Stimulated activated CD4-positive, alpha-beta T cell treated with anti-CD3 and anti-CD28 coated beads, Interleukin-4, amount 100 ng/mL, for 4 hours (primary cell): Measurements from ENCODE around the gene COL4A4.
A peak's percentile ranks its signal among the peaks of the same experiment; 100 is the strongest.
"Not testable (repeated sequence)": the region's sequence is repeated elsewhere in the genome, so short reads cannot be mapped to it uniquely, and the experiment has no call there.

Experiments
- DNase-seq, 2 experiments: peaks; one replicate each; pipeline ENCODE4 v3.0.0-alpha.2; 2020

COL4A4 gene

DNA sequence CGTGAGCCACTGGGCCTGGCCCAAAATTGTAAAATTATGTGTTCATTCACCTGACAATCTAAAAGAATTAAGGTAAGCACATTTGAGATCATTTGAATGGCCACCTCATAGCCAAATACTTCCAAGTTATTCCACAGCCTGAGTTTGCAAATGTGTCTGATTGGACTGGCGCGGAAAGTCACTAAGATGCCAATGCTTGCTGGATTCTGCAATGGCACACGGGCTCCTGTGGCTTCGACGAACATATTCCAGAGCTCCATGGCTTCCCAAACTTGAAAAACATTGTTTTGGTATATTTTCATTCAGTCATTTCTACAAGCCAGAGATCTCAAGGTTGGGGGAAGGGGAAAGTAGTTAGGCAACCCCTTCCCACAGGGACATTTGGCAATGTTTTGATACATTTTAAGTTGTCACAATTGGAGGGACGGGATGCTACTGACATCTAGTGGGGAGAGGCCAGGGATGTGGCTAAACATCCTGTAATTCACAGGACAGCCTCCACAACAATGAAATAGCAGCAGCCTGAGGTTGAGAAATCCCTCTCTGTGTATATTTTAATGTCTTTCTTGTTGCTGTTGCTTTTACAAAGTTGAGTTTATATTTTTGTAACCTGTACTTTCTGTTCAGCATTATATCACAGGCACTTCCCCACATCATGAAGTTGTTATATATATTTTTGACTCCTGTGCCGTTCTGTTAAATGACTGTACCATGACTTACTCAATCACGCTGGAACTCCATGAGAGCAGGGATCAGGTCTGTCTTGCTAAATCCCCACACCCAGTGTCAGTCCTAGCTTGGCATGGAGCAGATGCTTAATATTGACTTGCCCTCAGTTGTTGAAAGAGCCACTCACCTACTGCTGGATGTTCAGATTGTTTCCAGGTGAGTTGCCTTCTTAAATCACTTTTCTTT, 56.9 kb downstream of the COL4A4 start:
- DNase-seq = no peak

DNA sequence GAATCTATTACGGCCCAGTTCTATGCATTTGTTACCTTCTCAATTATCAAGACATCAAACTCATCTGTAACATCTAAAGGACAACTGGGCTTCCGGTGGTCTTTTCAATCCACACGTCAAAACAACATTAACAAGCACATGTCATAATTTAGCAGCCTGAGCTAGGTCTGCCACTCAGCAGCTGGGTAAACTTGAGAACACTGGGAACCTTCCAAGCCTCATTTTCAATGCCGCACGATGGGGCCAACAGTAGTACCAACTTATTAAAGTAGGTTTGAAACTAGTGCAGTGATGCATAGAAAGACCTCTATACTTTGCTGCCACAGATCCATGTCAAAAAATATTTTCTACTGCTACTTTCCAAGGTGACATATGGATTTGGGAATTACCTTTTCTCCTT, 60.4 kb downstream of the COL4A4 start:
- no peak for DNase-seq

DNA sequence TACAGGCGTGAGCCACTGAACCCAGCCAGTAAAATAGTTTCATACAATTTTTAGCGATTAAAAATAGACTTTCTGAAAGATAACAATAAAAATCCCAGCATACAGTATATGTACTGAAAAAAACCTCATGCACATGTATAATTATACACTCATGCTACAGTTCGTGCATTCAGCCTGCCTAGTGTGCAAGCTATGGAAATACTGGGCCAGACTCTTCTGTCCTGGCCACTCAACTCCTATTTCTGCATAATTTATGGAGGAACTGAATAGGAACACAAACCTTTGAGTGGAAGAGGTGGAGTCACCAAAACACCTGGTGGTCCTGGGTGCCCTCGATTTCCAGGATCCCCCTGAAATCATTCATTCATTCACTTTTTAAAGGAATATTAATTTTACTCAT, 64.7 kb downstream of the COL4A4 start:
- no peak for DNase-seq

DNA sequence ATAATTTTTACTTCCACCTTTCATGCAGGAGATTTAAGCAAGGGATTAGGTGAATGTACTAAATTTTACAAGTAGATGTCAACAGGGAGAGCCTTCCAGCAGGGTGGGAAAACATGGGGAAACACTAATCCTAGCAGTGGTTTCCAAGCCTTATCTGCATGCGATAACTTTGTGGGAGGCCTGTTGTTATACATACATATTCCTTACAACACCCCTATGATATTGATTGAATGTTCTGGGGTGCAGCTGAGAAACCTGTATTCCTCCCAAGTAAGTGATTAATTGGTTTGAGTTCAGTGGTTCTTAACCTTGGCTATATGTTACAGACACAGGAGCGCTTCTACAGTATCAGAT, 65.9 kb downstream of the COL4A4 start:
- no peak for DNase-seq

DNA sequence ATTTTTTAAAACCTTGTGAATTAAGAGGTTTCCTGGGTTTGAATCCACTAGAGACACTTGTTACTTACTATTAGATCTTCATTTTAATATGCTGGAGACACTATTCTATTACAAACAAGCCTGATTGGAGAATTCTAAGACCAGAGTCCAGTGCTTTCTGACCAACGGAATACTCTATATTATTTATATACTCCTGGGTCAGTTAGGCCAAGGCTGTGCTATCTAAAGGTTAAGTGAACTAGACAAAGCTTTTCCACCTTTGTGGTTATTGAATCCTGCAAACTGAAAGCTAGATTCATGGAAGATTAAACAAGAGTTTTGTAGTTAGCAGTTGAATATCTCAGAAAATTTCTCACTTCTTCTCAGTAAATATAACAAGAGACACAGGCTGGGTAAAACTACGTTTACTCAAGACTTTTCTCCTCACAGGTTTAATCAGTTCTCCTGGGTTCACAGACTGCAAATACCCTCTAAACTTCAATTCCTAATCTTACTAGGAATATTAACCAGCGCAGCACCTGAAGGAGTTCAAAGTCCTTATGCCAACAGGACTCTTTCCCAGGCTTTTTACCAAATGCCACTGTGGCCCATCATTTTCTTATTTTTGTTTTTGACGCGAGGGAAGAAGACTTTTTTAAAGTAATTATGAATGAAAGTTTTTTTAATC, 66.4 kb downstream of the COL4A4 start:
- DNase-seq = no peak

DNA sequence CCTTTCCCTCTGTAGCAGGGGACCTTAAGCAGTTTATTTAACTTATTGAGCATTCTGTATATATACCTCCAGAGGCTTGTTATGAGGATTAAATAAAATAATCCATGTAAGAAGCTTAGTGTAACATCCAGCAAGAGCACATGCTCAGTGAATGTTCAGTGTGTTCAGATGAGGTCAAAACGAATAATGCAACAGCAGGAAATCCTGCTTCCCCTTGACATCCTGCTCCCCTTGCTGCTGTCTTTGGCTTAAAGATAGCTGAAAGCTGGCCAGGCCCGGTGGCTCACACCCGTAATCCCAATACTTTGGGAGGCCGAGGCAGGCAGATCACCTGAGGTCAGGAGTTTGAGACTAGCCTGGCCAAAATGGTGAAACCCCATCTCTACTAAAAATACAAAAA, 68.7 kb downstream of the COL4A4 start:
- no peak for DNase-seq

DNA sequence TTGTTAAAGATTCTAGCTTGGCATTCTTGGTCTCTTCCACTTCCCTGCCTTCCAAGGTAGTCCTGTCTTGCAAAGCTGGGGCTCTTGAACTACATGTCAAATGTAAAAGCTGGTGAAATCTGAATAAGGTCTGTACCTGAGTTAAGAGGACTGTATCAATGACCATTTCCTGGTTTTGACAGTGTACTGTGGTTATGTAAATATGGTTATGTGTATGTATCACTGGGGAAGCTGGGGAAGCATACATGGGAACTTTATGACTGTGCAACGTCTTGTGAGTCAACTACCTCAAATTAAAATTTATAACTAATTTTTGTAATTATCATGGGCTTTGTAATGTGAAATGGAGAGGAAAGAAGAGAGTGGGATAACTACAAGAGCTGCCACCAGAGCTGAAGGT, 81.7 kb downstream of the COL4A4 start:
- no peak for DNase-seq

DNA sequence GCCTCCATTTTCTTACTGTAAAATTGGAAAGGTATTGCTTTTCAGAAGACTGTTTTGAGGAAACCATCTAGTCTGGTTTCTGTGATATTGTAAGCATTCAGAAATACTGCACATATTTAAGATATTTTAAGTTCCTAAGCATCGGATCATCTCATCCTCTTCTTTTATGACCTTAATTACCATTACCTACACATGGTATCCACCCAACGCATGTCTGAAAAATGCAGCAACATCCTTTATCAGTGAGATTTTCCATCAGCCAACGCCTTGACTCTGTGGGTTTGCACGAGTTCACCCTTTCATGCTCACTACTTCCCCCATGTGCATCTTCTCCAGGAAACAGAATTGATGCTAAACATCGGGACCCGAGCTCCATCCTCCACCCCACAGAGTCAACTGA, 84.3 kb downstream of the COL4A4 start:
- DNase-seq = no peak

DNA sequence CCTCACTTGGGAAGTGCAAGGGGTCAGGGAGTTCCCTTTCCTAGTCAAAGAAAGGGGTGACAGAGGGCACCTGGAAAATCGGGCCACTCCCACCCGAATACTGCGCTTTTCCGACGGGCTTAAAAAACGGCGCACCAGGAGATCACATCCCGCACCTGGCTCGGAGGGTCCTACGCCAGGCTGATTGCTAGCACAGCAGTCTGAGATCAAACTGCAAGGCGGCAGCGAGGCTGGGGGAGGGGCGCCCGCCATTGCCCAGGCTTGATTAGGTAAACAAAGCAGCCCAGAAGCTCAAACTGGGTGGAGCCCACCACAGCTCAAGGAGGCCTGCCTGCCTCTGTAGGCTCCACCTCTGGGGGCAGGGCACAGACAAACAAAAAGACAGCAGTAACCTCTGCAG, 98.9 kb downstream of the COL4A4 start:
- not testable (repeated sequence) for DNase-seq

DNA sequence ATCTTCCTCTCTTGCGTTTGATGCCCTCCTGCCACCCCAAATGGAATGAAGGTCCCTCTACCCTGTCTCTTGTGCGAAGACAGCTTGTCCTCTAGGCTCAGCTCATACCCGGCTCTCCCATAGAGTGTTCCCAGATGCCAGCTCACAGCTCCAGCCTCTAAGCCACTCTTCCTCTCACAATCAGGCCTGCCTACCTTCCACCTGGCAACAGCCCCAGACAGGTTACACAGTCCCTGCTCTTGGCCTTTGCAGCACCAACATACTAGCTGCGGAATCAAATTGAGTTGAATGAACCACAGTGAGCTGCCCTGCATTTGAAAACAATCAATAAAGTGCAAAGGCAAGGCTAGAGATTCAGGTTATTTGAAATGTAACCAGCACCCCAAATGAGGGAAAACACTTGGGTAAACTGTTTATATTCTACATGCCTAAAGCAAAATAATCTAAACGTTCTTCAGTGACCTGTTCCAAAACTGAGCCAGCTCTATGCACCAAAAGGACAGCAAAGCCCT, 105.1 kb downstream of the COL4A4 start:
- DNase-seq = no peak

DNA sequence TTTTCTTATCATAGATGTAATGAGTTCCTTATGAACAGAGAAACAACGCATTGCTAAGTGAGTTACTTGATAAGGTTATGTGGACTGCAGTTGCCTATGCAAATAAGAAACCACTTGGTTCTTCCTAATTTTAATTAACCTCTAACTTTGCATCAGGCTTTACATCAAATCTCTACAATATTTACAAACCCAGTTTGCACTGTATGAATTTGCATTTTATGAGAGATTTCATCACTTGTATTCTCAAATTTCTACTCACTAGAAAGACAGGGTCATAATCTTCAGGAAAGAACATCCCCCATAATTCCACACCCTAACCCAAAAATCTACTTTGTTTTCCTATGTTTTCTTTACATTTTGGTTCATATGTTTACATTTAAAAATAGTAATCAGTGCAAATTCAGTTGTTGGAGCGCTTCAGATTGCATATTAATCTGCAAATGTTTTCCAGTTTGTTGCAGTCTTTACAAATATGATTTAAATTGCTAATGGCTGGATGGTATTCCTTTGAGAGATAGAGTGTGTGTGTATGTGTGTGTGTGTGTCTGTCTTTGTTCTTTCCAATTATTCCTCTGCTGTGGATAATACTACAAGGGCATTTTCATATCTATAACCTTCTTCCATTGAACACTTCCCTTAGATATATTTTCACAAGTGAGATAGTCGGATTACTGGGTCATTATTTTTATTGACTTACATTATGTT, 106.1 kb downstream of the COL4A4 start:
- no peak for DNase-seq

DNA sequence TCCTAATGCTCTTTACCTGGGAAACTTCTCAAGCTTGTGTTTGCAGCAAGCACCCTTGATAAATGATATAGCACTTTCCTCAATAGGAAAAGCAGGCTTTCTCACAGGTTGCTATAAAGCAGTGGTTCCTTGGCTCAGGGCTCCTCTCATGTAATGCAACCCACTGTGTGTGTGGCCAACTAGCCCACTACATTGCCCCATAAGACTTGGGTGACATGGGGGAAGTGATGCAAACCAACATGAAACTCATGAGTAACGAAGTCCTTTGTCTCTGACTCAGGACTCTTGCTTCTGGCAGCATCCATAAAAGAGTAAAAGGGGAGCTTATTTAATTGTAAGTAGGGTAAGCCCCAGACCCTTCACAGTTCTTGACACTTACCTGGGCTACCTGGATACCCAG, 106.9 kb downstream of the COL4A4 start:
- DNase-seq = no peak

DNA sequence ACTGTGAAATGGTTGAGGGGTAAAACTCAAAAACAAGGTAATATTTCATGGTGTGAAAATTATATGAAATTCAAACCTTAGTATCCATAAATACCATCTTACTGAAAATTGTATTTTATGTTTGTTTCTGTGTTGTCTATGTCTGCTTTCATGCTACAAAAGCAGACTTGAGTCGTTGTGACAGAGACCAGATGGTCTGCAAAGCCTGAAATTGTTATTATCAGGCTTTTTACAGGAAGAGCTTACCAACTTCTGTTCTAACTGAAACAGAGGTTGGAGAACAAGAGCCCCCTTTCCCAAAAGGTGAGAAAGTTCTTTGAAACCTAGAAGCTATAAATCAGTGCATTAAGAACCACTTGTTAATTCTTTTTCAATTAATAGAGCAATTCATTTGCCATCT, 110.0 kb downstream of the COL4A4 start:
- no peak for DNase-seq

DNA sequence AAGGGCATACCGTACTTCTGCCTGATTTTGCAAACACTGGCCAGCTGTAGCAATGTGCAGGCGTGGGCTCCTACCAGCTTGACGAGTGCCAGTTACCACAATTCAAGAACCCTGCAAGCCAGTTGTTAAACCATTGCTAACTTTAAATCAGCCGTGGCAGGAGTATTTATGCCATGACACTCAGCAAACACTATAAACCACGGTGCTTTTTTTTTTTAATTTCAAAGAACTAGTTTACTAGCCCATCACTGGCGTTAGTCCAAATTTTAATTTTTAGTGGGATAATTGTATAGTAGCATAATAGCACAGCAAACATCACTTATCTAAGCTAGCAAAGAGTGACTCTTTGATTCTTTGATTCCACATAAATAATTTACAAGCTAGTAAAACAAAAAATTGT, 111.1 kb downstream of the COL4A4 start:
- DNase-seq = no peak

DNA sequence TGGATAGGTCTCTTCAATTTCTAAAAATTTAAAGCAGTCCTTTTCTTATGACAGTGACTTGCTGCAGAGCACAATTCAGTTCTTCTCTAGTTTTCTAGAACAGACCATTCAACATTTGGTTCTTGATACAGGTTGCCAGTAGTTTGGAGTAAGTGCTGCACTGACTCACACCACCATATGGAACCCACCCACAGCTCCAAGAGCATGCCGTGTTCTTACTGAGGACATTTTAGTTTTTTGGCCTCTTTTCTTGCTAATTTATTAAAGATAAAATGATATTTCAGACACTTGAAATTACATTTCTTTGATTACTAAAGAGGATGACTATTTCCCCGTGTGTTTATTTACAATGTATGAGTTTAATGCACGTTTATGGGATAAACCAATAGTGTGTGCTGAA, 120.0 kb downstream of the COL4A4 start:
- DNase-seq = no peak

DNA sequence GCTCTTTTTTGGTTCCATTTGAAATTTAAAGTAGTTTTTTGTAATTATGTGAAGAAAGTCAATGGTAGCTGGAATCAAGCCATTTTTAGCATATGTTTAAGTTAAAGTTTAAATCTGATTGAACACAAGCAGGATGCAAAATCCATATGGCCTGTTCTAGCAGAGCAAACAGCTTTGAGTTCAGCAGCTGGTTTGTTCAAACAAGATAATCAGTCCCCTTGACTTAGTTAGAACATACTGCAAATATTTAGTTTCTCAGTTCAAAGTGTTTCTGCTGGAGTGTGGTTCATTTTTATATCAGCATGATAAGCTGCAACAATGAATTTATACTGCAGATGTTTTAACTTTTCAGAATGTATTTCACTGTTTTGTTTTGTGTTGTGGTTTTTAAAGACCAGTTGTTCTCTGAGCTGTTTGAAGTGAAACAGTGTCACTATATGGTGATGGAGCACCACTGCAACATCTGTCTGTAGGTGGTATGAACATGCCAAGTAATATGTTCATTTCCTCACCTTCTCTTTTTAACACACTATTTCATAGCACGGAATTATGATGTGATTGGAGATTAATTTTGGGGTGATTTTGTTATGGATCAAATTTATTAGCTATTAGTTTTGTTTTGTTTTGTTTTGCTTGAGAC, 125.3 kb downstream of the COL4A4 start:
- no peak for DNase-seq

DNA sequence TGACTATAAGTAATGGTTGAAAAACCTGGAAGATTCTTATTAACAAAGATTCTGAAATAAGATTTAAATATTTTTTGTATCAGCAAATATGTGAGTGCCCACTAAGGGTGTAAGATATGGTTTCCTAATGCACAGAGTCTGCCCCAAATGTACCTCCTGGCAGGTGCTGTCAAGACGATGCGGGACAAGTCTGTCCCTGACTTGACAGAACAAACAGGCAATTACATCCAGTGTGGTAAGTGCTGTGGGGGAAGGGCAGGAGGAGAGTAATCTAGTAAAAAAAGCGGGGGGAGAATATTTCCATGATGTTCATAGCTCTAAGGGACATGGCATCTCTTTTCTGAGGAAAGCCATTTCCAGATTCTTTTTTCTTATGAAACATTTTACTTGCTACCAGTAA, 127.5 kb downstream of the COL4A4 start:
- no peak for DNase-seq

DNA sequence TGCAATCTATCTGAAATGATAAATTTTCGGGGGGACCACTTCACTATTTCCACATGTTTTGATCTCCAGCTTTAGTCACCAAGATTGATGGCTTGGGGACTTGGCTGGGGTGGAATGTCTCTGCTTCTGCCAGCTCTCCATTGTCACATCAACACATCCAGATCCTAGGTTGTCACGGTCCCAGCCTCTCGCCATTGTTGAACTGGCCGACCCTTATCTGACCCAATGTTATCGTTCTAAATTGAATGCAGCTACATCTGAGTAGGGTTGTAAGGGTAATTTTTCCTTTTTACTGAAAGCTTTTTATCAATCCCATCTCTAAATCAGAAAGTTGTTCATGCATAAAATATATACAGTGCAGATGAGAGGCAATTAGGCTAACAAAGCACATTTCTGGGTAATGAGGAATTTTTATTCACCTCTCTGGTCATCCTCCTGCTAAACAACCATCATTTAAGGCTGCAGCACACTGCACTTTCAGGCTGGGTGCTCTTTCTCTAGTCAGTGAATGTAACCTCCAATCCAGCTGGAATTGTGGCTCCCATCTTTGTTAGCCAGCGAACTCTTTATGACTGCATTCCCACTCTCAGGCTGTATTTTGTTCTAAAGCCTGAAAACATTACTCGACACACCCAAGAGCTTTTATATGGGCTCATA, 128.2 kb downstream of the COL4A4 start:
- no peak for DNase-seq

DNA sequence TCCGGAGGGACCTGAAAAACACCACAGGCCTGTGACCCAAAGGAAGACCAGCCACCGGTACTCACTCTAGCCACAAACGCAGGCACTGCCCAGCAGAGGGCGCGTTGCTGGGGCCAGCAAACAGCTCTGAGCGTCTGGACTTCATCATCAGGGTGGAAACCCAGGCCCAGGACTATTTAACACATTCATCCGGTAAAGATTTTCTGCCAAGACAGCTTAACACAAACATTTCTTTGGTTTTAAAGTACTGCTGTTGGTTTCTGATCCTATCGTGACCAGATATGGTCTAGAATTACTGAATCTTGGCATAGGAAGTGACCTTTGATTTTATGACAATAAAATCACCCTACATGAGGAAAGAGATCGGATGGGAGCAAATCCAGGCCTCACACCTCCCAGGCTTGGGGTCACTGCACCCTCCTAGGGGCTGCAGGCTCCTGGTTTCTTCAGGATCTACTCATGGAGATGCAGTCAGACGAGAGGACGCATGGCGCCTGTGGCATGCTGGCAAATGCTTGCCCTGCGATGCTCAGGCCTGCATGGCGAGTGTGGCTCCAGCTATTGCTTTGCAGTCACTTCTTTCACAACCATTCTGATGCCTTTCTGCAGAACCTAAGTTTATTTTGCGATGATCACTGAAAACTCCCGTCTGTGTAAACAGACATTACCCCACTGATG, 130.4 kb downstream of the COL4A4 start:
- peak in 1 of 2 experiments; percentile 11 for DNase-seq

DNA sequence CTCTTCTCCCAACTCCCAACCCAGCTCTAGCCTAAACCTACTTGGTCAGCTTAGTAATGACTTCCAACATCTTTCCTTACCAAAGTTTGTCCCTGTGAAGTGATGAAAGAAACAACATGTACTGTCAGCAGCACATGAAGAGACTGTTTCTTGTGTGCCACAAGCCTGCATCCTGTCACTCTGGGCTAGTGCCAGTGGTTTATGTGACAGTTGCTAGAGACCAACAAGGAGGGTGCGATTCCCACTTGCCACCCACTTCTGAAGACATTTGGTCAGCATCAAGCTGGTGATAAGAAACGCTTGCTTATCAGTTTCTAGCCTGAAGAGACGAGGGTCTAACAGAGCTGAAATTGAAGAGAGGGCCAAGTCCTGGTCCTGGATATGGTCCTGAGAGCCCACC, 132.6 kb downstream of the COL4A4 start:
- DNase-seq = no peak

DNA sequence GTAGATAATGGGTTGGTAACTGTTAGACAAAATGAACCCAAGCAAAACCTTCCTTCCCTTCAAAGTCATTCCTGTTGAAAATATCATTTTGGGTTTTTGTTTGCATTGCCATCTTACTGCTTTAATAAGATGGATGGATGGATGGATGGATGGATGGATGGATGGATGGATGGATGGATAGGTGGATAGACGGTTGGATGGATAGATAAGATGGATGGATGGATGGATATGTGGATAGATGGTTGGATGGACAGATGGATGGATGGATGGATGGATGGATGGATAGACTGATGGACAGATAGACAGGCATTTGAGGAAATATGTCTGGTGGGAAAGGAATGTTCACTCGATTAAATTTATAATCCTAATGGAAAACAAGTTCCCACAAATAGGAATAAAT, 133.2 kb downstream of the COL4A4 start:
- no peak for DNase-seq
